KBM-7 (cell line): Measurements from ENCODE around the gene ABCB9.

Experiments
- DNase-seq: peaks from one replicate; pipeline ENCODE4 v3.0.0-alpha.2; 2015
- in situ Hi-C: fragments of 300-500 bp; cut with MboI; formaldehyde crosslinking; loops from 2 replicates; pipeline ENCODE4 v1.14.3; 2020; ENCODE audit warnings: low sequenced_read_pairs, low pct_unique_long_range_greater_than_20kb, mixed read lengths

Gene ABCB9

DNA sequence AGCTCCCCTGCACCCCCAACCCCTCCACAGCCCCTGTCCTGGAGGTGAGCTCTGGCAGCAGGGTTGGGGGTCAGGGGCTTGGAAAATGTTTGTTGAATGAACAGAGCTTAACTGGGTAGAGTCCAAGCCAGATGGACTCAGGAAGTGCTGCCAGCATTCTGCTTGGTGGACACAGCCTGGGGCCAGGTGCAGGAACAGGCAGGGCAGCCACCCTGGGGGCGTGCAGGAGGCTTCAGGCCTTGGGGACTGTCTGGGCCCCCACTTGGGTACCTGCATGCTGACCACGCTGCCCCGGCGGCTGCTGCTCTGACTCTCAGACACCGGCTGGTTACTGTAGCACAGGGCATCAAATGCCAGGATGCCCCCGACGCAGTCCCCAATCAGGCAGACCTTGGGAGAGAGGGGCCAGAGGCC, 29.9 kb upstream of the ABCB9 start:
- in situ Hi-C loops, result no loop called here
- no peak for DNase-seq

- no peak for DNase-seq
- in situ Hi-C loops, result no loop called here
Observed at GRCh38 chr12:122995503-122996187, 29.4 kb upstream of the ABCB9 start.

DNA sequence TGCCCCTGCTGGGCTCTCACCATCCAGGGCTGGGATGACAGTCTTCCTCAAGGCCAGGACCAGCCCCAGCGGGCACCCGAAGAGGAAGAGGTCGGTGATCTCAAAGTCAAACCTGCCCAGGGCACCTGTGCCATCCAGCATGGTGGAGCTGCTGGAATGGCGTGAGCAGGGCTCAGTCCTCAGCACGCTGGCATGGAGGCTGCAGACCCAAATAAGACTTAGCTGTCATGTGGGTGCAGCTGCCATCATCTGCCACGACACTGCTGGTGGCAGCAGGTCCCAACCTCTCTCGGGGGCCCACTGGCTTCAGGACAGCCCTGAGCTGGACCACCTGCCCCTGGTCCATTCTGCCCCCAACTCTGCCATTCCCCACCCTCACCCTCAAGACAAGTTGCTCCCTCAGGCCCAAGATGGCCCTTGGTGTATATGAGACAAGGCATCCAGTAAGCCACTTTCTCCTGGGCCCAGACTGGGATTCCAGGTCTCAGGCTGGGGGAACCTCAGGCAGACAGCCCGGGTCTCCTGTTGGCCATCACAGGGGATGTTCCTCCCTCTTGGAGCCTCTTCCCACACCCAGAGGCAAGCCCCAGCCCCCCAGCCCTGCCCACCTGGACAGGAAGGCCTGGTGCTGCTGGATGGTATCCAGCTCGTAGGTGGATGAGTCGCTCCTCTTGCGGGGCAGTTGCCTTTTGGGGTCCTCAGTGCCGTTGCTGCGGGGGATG, 28.7 kb upstream of the ABCB9 start:
- in situ Hi-C loops, result no loop called here
- no peak for DNase-seq

DNA sequence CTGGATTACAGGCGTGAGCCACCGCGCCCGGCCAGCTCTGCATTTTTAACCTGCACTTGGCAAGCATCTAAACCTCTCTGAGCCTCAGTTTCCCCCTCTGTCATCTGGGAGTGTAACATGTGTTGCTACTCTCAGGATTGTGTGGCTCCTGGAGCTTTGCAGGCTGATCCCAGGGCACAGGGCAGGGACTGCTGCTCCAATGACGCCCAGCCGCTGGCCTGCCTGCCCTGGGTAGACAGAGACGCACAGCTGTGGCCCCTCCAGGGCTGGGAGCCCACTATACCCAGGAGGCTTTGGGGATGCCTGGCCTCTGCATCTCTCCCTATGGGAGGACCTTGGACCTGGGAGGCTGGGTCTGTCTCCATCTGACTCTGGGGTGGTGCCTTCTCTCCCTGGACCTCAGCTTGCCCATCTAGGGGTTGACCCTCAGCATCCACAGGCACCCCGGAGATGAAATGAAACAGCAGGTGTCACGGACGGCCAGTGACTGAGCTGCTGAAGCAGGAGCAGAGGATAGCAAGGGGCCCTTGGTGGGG, 27.9 kb upstream of the ABCB9 start:
- in situ Hi-C loops, result no loop called here
- DNase-seq, result no peak

DNA sequence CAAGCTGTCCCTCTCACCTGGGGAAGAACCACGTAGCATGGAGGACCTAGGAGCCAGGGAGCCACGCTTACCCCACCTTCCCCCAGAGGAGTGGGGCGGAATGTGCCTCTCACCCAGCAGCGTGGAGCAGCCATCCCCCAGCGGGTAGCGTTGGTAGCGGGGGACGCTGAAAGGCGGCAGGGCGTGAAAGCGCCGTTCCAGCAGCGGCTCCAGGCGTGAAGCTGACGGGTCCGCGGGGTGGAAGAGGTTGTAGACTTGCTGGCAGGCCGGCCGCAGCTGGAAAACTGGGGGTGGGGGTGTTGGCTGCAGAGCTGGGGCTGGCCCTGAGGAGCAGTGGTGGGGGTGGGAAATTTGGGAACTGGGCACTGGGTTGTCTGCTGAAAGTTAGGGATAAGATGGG, 26.1 kb upstream of the ABCB9 start:
- in situ Hi-C loops, result no loop called here
- DNase-seq, result no peak

DNA sequence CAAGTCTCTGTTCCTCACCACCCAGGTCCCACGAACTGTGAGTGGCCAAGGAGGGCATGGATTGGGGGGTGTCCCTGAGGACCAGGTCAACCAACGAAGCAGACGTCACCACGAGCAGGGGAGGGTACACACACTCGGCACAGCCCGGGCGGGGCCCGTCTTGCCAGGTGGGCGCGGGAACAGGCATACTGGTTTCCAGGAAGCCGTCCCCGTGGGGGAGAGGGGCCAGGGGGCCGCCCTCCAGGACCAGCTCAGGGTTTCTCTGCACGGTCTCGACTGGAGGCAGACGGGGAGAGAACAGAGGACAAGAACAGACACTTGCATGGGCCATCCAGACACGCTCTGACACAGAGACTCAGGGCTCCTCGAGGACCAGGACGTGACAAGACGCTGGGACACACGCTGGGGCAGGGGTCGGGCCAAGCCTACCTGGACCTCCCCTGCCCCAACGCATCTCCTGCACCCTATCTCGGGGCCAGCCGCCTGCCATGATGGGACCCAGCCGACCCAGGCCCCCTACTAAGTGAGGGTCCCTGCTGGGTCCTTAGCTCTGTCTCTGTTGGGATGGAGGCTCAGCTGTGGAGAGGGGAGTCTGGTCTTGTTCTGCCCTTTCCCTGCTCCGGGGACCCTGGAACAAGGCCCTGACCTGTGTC, 25.5 kb upstream of the ABCB9 start:
- in situ Hi-C loops, result no loop called here
- no peak for DNase-seq

DNA sequence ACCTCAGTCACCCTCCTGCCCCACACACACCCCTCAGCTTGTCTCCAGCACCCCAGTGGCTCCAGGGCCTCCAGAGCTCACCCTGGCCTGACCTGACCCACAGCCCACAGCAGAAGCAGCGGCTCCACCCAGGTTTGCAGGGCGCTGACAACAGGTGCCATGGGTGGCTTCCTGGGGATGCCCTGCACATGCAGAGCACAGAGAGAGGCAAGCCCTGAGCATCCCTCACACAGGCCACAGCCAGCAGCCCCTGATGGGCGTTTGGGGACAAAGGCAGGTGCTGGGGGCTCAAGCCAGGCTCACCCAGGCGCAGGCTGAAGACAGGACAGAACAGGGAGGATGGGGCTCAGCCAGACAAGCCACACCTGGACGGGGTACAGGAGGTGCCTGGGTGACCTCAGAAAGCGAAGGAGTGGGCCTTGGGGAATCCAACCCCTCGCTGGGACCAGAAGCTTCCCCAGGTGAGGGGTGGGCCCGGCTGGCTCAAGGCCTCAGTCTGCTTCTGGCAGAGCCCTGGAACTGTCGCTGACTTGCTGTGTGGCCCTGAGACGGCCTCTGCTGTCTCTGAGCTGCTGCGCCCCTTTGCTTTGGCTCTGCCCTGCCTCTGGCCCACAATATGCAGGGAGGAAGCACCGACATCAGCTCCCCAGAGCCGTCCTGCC, 24.8 kb upstream of the ABCB9 start:
- DNase-seq, result no peak
- in situ Hi-C loops, result no loop called here

- in situ Hi-C loops, result no loop called here
- DNase-seq, result no peak
Observed at GRCh38 chr12:122990561-122990960, 24.3 kb upstream of the ABCB9 start.

DNA sequence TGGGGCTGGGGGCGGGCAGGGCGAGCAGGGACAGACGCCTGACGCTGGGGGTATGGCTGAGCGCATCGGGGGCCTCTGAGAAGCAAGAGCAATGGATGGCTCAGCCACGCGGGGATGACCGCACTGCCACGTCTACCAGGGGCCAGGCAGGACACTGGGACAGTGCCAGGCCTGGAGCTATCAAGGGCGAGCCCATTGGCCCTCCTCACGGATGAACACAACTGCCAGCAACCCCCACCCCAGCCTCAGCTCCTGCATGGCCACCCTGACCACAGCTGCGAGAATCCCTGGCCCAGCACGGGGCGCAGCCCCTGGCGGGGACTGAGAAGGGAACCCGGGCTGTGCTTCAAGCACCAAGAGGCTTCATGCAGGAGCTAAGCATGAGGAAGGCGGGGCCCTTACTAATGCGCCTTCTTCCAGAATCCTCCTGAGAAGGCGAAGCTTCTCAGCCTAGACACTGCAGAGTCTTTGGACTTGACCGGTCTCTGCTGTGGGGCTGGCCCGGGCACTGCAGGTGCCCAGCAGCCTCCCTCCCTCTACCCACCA, 23.7 kb upstream of the ABCB9 start:
- DNase-seq, result no peak
- in situ Hi-C loops, result no loop called here

DNA sequence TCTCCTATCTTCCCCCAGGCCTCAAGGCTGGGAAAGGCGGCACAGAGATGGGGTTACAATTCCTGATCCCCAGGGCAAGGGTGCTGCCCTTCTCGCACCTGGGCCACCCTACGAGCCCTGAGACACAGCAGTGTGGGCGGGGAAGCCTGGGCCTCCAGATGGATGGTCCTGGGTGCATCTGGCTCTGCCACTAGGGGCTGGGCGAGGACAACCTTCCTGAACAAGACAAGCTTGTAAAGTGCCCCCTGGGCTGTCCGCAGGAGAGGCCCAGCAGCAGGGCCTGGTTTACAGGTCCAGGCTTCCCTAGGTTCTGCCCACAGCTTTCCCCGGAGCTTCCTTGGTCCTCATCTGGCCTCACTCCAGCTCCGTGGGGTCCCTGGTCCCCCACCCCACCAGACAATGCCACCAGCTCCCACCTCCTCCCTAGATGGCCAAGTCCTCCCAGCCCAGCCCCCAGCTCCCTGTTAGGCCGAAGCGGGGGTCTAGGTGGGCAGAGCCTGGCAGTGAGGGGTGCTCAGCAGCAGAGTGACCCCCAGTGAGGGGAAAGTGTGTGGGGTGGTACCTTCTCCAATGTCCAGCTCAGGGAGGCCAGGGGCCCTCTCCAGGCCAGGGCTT, 23.1 kb upstream of the ABCB9 start:
- no peak for DNase-seq
- in situ Hi-C loops, result no loop called here

DNA sequence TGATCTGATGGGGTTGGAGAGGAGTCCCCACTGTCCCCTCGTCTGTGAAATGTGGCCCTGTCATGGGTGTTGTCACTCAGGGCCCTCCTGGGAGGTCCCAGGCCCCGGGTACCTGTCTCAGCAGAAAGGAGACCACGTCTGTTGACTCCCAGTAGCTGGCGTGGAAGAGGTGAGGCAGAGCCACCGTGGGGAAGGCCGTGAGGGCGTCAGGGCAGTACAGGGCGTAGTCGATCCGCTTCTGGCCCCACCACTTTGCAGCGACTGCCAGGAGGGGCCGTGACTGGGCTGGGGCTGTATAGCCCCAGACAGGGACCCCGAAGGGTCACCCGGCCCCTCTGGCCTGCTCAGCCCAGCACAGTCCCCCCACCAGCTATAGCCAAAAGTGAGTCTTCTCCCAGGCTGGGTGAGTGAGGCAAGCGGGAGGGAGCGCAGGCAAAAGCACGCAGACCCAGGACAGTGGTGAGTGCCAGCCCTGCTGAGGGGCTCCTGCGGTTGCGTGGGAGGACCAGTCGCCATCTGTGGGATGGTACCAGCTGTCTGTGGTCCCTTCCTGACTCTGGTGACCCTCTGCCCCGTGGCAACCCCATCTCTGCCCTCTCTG, 22.4 kb upstream of the ABCB9 start:
- DNase-seq, result no peak
- in situ Hi-C loops, result no loop called here

- in situ Hi-C loops, result no loop called here
- DNase-seq, result no peak
Observed at GRCh38 chr12:122988036-122988435, 21.8 kb upstream of the ABCB9 start.

GRCh38 chr12:122987086-122987951, 21.1 kb upstream of the ABCB9 start:
- in situ Hi-C loops, result no loop called here
- no peak for DNase-seq

GRCh38 chr12:122986258-122986871, 20.1 kb upstream of the ABCB9 start:
- no peak for DNase-seq
- in situ Hi-C loops, result no loop called here

- in situ Hi-C loops, result no loop called here
- DNase-seq, result no peak
Observed at GRCh38 chr12:122985338-122986257, 19.3 kb upstream of the ABCB9 start.

DNA sequence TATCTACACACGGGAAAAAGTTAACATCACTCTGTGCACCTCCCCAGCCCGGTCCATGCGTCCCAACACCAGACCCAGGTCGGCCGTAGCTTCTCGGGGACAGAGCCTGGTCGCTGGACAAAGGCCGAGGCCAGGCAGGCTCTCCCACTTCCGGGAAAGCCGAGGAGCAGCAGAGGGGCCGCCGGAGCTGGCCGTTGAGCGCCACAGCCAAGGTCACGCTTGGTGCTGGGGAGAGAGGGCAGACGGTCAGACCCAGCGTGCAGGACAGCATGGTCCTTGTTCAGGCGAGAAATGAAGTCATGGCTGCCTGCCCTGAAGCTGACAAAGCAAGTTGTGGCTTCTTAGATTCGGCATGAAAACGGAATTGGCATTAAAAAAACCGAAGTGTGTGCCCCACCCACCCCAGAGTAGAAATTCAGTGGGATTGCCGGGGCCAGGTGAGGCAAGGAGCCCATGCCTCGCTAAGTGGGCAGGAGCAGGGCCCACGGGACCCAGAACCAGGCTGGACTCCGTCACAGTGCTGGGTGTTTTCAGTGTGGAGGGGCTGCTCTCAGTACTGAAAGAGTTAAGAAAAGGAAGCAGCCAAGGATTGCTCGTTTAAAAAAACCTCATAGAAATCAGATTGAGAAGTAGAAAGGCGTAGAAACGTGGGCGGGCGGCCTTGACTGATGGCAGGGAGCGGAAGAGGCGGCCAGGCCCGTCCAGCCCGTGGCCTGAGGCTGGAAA, 18.5 kb upstream of the ABCB9 start:
- DNase-seq, result no peak
- in situ Hi-C loops, result no loop called here
